ENCODE results near the gene ADGRL3. TPM values are rescaled to one million over a fixed set of nuclear protein-coding genes. Genes with fewer than 3 reads are reported as not detected.
"Not testable (repeated sequence)": the region's sequence is repeated elsewhere in the genome, so short reads cannot be mapped to it uniquely, and the experiment has no call there.

ADGRL3 gene
- total RNA-seq, 1 donor from 2014 or later: not detected

GRCh38 chr4:61336916-61337315 is 136.8 kb downstream of the ADGRL3 start:
- TF ChIP-seq CTCF (IDR thresholded peaks at IDR 0.05): no peak
- Mint-ChIP-seq H3K27me3 (no peaks in the 10 kb centered on the region), H3K27ac (no peak overlapping the region), H3K36me3 (ENCODE audit: low read depth) (no peaks in the 10 kb centered on the region), H3K4me3 (no peak overlapping the region), H3K9me3 (peaks cover 6% of the 10 kb centered on the region), H3K4me1 (no peaks in the 10 kb centered on the region)
- DNase-seq: no peak
- intact Hi-C loops (cut with micrococcal nuclease): no loop called here
- ChIA-PET POLR2A (no interaction called here), CTCF (no interaction called here)
- no peak for ATAC-seq (ENCODE audit: low read depth)

- peaks cover 6% of the 10 kb centered on the region for H3K9me3 Mint-ChIP-seq
- TF ChIP-seq CTCF (IDR thresholded peaks at IDR 0.05): no peak
- ATAC-seq (ENCODE audit: low read depth): no peak
- no peaks in the 10 kb centered on the region for H3K4me1 Mint-ChIP-seq
- CTCF ChIA-PET: no interaction called here
- intact Hi-C loops (cut with micrococcal nuclease): no loop called here
- H3K36me3 Mint-ChIP-seq (ENCODE audit: low read depth): no peaks in the 10 kb centered on the region
- H3K27ac Mint-ChIP-seq: no peak overlapping the region
- DNase-seq: no peak
- POLR2A ChIA-PET: no interaction called here
- H3K27me3 Mint-ChIP-seq: no peaks in the 10 kb centered on the region
- H3K4me3 Mint-ChIP-seq: no peak overlapping the region
Observed at GRCh38 chr4:61342061-61342460, 141.9 kb downstream of the ADGRL3 start.

- no peak overlapping the region for H3K27ac Mint-ChIP-seq
- no peaks in the 10 kb centered on the region for H3K36me3 Mint-ChIP-seq (ENCODE audit: low read depth)
- ChIA-PET POLR2A (no interaction called here), CTCF (no interaction called here)
- no peak overlapping the region for H3K4me3 Mint-ChIP-seq
- no peaks in the 10 kb centered on the region for H3K27me3 Mint-ChIP-seq
- DNase-seq (no peak), ATAC-seq (ENCODE audit: low read depth) (no peak)
- intact Hi-C loops (cut with micrococcal nuclease): no loop called here
- no peak for TF ChIP-seq CTCF (IDR thresholded peaks at IDR 0.05)
- H3K9me3 Mint-ChIP-seq: no peaks in the 10 kb centered on the region
- no peaks in the 10 kb centered on the region for H3K4me1 Mint-ChIP-seq
Observed at GRCh38 chr4:61350932-61351331, 150.8 kb downstream of the ADGRL3 start.

DNA sequence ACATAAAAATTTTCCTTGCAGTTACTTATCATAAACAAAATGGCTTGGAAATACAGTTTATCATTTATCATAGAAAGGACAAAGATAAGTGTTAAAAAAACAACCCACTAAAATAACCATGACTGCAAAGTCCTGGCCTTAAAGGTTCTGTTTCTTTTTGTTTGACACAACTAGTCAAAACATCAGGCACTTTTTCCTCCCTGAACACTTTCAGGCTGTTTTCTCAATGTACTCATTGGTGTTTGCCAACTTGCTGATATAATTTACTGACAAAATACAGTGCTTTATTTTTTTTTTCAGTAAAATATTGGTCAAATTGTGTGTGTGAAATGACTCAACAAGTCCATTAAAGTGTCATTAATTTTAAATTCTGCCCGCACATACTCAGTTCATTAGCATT is 156.6 kb downstream of the ADGRL3 start:
- no peak overlapping the region for H3K27ac Mint-ChIP-seq
- no peaks in the 10 kb centered on the region for H3K36me3 Mint-ChIP-seq (ENCODE audit: low read depth)
- TF ChIP-seq CTCF (IDR thresholded peaks at IDR 0.05): no peak
- intact Hi-C loops (cut with micrococcal nuclease): no loop called here
- no peak for ATAC-seq (ENCODE audit: low read depth)
- ChIA-PET CTCF (no interaction called here), POLR2A (no interaction called here)
- peaks cover 6% of the 10 kb centered on the region for H3K9me3 Mint-ChIP-seq
- H3K4me3 Mint-ChIP-seq: no peak overlapping the region
- H3K27me3 Mint-ChIP-seq: no peaks in the 10 kb centered on the region
- DNase-seq: no peak
- no peaks in the 10 kb centered on the region for H3K4me1 Mint-ChIP-seq

DNA sequence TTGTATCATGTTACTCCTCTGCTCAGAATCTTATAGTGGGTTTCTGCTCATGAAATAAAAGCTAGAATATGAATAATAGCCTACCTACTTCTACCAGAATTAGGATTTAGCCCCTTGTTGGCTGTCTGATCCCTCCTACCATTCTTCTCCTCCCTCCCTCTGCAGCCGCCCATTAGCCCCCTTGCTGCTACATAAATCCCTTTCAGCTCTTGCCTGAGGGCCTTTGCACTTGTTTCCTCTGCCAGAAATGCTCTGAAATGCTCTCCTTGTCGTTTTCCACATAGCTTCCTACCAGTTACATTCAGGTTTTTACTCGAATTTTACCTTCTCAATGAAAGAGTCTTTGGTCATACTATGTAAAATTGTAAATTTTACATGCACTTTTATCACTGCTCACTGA is 159.2 kb downstream of the ADGRL3 start:
- ChIA-PET POLR2A (no interaction called here), CTCF (no interaction called here)
- H3K4me3 Mint-ChIP-seq: no peak overlapping the region
- no peaks in the 10 kb centered on the region for H3K27me3 Mint-ChIP-seq
- H3K36me3 Mint-ChIP-seq (ENCODE audit: low read depth): no peaks in the 10 kb centered on the region
- no peaks in the 10 kb centered on the region for H3K4me1 Mint-ChIP-seq
- no peak for ATAC-seq (ENCODE audit: low read depth)
- no peak overlapping the region for H3K27ac Mint-ChIP-seq
- DNase-seq: no peak
- intact Hi-C loops (cut with micrococcal nuclease): no loop called here
- TF ChIP-seq CTCF (IDR thresholded peaks at IDR 0.05): no peak
- peaks cover 6% of the 10 kb centered on the region for H3K9me3 Mint-ChIP-seq

- ATAC-seq (ENCODE audit: low read depth); H3K27ac Mint-ChIP-seq; intact Hi-C loops (cut with micrococcal nuclease); H3K9me3 Mint-ChIP-seq; H3K4me1 Mint-ChIP-seq; H3K36me3 Mint-ChIP-seq (ENCODE audit: low read depth); CTCF ChIA-PET; DNase-seq; H3K4me3 Mint-ChIP-seq; H3K27me3 Mint-ChIP-seq; POLR2A ChIA-PET: not testable (repeated sequence)
Observed at GRCh38 chr4:61372817-61373216, 172.7 kb downstream of the ADGRL3 start.
